Glutamatergic neuron (in vitro differentiated cells): ENCODE measurements around the gene IFIT3. TPM values are rescaled to one million over a fixed set of nuclear protein-coding genes. Genes with fewer than 3 reads are reported as not detected.

Experiments used
- DNase-seq: peaks from one replicate; pipeline ENCODE4 v3.0.0; 2022
- H3K27ac Mint-ChIP-seq: one replicate; pipeline ENCODE4 v1.8.0; 2020; ENCODE audit warnings: mild to moderate bottlenecking, mixed read lengths, inconsistent platforms; ENCODE audit not compliant: unreplicated experiment
- H3K27me3 Mint-ChIP-seq: one replicate; pipeline ENCODE4 v1.8.0; 2020; ENCODE audit warnings: mild to moderate bottlenecking, moderate library complexity, mixed read lengths, inconsistent platforms; ENCODE audit not compliant: unreplicated experiment
- H3K36me3 Mint-ChIP-seq: one replicate; pipeline ENCODE4 v1.8.0; 2020; ENCODE audit warnings: mild to moderate bottlenecking, mixed read lengths, inconsistent platforms; ENCODE audit not compliant: unreplicated experiment
- H3K4me1 Mint-ChIP-seq: one replicate; pipeline ENCODE4 v1.8.0; 2020; ENCODE audit warnings: mild to moderate bottlenecking, low read depth, mixed read lengths, inconsistent platforms; ENCODE audit not compliant: unreplicated experiment
- H3K4me3 Mint-ChIP-seq: one replicate; pipeline ENCODE4 v1.8.0; 2020; ENCODE audit warnings: mild to moderate bottlenecking, mixed read lengths, inconsistent platforms; ENCODE audit not compliant: unreplicated experiment
- H3K9me3 Mint-ChIP-seq: one replicate; pipeline ENCODE4 v1.8.0; 2020; ENCODE audit warnings: mild to moderate bottlenecking, moderate library complexity, mixed read lengths, inconsistent platforms; ENCODE audit not compliant: unreplicated experiment
- total RNA-seq: library from RNA; stranded (reverse); fragmentation: NEBNext Ultra II Directional; extraction: Animal tissue kit (Norgen Biotek cat#: 25700); gene quantifications from one replicate; pipeline ENCODE4 v1.2.1, GENCODE V29; 2021; ENCODE audit not compliant: unreplicated experiment
- TF ChIP-seq, protein P1 (sequence below): fragments of 200-600 bp; sonication (generic); IDR thresholded peaks from one replicate; pipeline ENCODE4 v1.5.0; 2021; ENCODE audit not compliant: partially characterized antibody, unreplicated experiment

Gene IFIT3
- total RNA-seq, 1 donor from 2014 or later, result not detected

DNA sequence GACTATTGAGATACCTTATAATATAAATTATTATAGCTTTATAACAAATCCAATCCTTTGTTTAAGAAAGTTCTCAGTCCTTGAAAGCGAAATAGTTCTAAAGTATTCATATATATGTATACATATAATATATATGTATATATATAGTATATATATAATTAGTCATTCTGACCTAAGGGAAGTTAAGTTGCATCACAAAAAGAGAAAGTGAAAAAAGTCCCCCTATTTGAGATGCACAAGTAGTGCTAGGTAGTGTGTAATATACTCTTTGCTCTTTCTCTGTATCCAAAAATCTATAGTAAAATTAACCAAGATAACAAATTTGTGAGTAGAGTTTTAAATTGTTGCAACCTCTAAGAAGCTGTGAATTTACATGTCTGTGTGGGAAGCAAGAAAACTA lies 36.7 kb downstream of the IFIT3 start:
- Mint-ChIP-seq H3K36me3 (no peaks in the 10 kb centered on the region), H3K4me1 (no peaks in the 10 kb centered on the region), H3K27ac (no peak overlapping the region), H3K4me3 (no peak overlapping the region), H3K9me3 (peaks cover 2% of the 10 kb centered on the region), H3K27me3 (no peaks in the 10 kb centered on the region)
- DNase-seq, result no peak
- TF ChIP-seq, protein P1, sequence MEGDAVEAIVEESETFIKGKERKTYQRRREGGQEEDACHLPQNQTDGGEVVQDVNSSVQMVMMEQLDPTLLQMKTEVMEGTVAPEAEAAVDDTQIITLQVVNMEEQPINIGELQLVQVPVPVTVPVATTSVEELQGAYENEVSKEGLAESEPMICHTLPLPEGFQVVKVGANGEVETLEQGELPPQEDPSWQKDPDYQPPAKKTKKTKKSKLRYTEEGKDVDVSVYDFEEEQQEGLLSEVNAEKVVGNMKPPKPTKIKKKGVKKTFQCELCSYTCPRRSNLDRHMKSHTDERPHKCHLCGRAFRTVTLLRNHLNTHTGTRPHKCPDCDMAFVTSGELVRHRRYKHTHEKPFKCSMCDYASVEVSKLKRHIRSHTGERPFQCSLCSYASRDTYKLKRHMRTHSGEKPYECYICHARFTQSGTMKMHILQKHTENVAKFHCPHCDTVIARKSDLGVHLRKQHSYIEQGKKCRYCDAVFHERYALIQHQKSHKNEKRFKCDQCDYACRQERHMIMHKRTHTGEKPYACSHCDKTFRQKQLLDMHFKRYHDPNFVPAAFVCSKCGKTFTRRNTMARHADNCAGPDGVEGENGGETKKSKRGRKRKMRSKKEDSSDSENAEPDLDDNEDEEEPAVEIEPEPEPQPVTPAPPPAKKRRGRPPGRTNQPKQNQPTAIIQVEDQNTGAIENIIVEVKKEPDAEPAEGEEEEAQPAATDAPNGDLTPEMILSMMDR, result no peak

DNA sequence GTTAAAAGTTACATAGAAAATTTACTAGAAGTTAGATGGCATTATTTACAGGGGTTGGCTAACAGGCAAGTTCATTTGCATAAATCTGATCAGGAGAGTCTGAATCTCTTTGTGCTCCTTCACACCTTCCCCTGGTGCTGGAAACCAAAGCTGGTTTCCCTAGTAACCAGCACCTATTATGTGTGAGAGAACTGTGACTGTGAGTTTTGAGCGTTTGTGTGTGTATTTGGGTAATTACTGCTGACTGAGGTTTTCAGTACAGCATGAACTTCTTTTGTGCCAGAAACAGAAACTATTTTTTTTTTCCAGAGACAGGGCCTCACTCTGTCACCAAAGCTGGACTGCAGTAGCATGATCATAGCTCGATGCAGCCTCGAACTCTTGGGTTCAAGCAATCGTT lies 39.7 kb downstream of the IFIT3 start:
- Mint-ChIP-seq H3K4me3 (no peak overlapping the region), H3K36me3 (no peaks in the 10 kb centered on the region), H3K27me3 (no peaks in the 10 kb centered on the region), H3K9me3 (peaks cover 2% of the 10 kb centered on the region), H3K4me1 (no peaks in the 10 kb centered on the region), H3K27ac (no peak overlapping the region)
- no peak for DNase-seq
- TF ChIP-seq, protein P1, result no peak

DNA sequence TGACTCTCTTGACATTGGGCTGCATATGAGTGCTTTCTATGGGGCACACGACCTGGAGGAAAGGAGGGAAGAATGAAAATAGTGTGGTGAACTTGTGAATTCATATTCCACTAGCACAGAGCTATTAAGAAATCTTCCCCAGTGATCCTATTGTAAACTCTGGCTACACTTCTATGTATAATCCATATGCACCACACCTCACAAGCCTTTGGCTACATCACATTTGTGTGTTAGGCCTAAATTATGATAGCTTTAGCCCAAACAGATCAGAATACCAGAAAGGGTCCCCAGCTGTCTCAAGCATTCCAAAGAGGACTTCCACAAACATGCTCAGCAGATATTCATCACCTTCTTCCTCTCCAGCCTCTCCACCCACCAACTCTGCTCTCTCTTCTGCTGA lies 40.3 kb downstream of the IFIT3 start:
- no peak for DNase-seq
- Mint-ChIP-seq H3K36me3 (no peaks in the 10 kb centered on the region), H3K27me3 (no peaks in the 10 kb centered on the region), H3K9me3 (peaks cover 2% of the 10 kb centered on the region), H3K4me1 (no peaks in the 10 kb centered on the region), H3K27ac (no peak overlapping the region), H3K4me3 (no peak overlapping the region)
- TF ChIP-seq, protein P1, result no peak

DNA sequence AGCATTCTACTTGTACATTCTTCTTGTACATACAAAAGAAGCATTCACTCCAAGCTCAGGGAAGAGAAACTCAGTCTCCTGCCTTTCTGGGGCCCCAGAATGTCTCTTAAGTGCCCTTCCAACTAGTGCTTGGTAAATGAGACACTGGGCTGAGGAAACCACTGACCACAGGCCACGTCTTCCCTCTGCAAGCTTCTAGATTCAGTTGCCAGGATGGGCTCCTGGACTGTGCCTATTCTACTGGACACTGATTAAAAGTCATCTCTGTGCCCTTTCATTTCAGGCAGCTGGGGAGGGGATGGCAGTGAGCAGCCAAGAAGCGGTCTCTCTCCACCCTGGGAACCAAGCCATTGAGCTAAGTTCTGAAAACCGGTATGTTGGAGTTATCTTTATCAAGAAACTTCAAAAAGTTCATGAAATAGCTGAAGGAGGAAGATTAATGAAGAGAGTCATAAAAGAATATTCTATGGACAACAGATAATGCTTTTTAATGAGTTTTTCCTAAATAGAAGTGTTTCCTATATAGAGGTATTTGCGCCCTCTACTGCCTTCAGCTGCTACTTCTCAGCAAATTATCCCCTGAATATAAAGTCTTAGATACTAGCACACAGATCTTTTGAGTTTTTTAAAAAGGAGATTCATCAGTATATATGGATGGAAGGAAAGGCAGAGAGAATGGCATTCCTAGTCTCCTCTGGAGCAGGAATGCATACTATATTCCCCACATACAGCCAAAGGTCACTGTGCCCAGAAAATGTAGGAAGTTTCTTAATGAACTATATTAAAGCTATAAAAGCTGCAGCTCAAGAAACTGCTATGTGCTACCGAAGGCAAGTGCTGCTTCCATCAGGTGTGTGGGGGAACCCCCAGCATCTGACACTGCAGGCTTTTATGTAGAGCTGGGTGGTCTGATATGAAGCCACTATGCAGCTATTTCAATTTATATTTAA lies 41.6 kb downstream of the IFIT3 start:
- H3K9me3 Mint-ChIP-seq, result peaks cover 2% of the 10 kb centered on the region
- no peaks in the 10 kb centered on the region for H3K36me3 Mint-ChIP-seq
- no peak overlapping the region for H3K27ac Mint-ChIP-seq

DNA sequence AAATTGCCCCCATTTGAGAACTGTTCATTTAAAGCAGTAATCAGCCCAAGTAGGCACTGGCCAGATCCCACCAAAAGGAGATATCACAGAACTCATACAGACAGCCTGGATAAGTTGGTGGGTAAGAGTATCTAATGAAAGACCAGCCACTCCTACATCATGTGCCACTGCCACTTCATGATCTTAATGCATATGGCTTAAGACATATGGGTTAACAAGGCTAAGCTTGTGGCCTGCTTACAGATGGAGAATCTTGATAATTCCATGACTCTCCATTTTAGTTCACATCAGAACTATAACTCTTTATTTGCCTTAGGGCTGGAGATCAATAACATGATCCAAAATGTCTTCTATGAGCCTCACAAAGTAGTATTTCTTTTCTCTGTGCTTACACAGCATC lies 43.3 kb downstream of the IFIT3 start:
- H3K27me3 Mint-ChIP-seq, result no peaks in the 10 kb centered on the region
- no peaks in the 10 kb centered on the region for H3K4me1 Mint-ChIP-seq
- DNase-seq, result no peak
- peaks cover 2% of the 10 kb centered on the region for H3K9me3 Mint-ChIP-seq
- no peak overlapping the region for H3K27ac Mint-ChIP-seq
- no peaks in the 10 kb centered on the region for H3K36me3 Mint-ChIP-seq
- H3K4me3 Mint-ChIP-seq, result no peak overlapping the region
- TF ChIP-seq, protein P1, result no peak

More for the DNA sequence above, 41.6 kb downstream of the IFIT3 start:
- H3K27me3 Mint-ChIP-seq, result no peaks in the 10 kb centered on the region
- H3K4me3 Mint-ChIP-seq, result no peak overlapping the region
- DNase-seq, result no peak
- TF ChIP-seq, protein P1, result no peak
- no peaks in the 10 kb centered on the region for H3K4me1 Mint-ChIP-seq
